ENCODE results near the gene GPRC5C.

The GPRC5C gene

GRCh38 chr17:74408262-74408661, 23.6 kb upstream of the GPRC5C start:
- DNase-seq = no peak

GRCh38 chr17:74408815-74409214, 23.1 kb upstream of the GPRC5C start:
- no peak for DNase-seq

DNA sequence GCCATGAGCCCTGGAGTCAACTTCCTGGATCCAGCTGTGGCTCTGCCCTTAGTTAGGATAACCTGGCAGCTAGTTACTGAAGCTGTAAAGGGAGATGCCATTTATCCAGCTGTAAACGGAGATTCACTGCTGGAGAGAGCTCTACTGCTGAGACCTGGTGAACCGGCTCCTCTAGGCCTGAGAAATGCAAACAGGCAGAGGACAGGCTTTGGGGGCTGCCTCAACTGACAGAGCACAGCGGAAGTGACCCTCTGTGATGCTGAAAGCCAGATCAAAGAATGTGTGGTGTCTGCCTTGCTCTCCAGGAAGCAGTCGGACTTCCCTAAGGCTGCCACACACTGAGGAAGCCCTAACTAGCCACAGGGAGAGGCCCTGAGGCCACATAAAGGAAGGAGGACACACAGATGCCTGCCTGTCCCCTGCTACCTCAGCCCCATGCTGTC, 21.9 kb upstream of the GPRC5C start:
- DNase-seq = no peak

GRCh38 chr17:74412581-74412980, 19.3 kb upstream of the GPRC5C start:
- no peak for DNase-seq

DNA sequence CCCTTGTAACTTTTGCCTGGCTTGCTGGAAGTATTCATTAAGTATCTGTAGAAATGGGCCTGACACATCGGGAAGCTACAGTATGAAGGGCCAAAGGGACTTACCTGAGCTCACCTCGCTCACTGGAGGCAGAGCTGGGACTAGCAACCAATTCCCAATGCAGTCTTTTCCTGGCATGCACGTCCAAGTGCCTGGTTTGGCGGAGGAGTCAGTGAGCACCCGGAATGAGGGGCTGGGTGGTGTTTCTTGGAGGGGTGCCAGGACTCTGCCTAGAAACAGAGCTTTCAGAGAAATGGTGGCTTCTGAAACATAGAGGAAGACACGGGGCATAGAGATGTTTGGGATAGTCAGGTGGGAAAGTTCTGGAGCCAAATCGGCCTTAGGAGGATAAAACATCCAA, 18.4 kb upstream of the GPRC5C start:
- no peak for DNase-seq

DNA sequence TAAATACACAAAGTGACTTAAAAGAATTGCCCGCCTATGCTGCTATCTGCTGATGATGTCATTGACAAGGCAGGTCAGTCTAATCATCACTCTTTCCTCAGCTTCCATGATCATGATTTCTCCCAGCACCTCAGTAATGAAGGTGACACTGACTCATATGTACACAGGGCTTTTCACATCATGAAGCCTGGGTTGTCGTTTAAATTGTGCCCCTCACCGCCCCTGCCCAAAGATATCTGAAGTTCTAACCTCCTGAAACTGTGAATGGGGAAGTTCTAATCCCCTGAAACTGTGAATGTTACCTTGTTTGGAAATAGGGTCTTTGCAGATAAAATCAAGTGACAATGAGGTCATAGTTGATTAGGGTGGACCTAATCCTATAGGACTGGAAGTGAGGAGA, 17.4 kb upstream of the GPRC5C start:
- DNase-seq = no peak

DNA sequence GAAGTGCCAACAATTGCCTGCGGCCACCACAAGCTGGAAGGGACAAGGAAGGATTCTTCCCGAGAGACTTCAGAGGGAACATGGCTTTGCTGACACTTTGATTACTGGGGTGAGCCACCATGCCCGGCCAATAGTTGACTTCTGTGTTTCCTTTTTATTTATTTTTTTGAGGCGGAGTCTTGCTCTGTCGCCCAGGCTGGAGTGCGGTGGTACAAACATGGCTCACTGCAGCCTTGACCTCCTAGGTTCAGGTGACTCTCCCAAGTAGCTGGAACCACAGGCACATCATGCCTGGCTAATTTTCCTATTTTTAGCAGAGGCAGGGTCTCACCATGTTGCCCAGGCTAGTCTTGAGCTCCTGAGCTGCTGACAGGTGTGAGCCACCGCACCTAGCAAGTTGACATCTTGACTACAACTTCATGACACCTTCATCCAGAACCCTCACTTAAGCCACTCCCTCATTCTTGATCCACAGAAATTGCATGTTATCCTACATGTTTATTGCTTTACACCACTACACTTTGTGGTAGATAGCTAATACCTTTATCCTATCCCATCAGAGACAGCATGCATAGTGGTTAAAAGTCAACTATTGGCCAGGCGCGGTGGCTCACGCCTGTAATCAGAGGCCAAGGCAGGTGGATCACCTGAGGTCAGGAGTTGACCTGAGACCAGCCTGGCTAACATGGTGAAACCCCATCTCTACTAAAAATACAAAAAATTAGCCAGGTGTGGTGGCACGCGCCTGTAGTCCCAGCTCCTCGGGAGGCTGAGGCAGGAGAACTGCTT, 16.1 kb upstream of the GPRC5C start:
- no peak for DNase-seq

- DNase-seq = peak; percentile 77
Measured at GRCh38 chr17:74417178-74418045, 14.5 kb upstream of the GPRC5C start.

DNA sequence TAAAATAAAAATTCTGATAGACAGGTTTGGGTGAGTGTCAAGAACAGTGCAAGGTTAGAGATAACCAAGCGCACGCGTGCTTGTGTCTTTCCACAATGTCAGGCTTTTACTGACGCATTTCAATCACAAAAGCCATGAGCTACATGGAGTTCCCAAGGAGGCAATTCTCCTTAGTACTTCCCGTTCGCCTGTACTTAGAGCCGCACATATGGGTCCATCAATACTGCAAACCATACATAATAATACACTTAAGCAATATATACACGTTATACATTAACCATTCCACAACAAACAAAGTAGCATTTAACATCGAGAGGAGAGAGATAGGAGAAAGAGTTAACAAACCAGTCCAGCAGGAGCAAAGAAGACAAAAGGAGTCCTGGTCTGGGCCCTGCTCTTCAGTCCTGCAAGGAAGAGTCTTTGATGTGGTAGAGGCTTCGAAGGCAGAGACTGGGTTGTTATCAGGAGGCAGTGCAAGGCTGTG, 11.9 kb upstream of the GPRC5C start:
- DNase-seq = no peak

DNA sequence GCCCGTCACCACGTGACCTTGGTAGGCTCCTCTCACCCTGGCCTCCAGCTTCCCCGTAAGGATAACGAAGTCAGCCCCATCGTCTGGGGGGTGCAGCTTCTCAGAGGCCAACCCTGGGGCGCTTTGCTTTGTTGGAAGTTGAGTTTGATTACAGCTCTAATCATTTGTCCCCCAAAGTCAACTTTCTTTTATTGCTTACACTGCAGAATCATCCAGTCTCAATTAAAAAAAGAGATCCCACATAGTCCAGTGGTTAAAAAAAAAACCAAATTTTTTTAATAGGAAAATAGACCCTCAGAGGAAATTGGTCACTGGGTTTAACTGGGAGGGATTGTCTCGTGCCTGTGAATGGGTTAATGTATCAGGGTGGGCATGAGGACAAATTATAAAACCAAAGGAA, 7.8 kb upstream of the GPRC5C start:
- DNase-seq = no peak

- DNase-seq = no peak
Measured at GRCh38 chr17:74424657-74425056, 7.2 kb upstream of the GPRC5C start.

GRCh38 chr17:74426551-74427047, 5.3 kb upstream of the GPRC5C start:
- DNase-seq = no peak

GRCh38 chr17:74427048-74427762, 4.7 kb upstream of the GPRC5C start:
- DNase-seq = no peak

DNA sequence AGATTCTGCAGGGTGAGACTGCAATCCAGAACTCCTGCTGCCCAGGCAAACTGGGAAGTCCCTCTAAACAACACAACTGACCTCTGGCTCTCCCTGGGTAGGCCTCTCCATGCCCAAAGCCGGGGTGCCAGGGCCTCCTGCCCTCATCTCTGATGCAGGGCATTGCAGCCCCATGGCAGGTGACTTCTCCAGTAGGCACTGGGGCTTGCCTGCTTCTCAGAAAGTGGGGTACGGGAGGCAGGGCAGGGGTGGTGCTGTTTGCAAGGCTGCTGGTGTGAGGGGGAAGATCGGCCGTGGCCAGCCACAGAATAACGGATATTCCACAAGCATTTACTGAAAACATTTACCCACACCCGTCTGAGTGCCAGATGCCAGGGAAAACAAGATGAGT, 4.1 kb upstream of the GPRC5C start:
- no peak for DNase-seq

DNA sequence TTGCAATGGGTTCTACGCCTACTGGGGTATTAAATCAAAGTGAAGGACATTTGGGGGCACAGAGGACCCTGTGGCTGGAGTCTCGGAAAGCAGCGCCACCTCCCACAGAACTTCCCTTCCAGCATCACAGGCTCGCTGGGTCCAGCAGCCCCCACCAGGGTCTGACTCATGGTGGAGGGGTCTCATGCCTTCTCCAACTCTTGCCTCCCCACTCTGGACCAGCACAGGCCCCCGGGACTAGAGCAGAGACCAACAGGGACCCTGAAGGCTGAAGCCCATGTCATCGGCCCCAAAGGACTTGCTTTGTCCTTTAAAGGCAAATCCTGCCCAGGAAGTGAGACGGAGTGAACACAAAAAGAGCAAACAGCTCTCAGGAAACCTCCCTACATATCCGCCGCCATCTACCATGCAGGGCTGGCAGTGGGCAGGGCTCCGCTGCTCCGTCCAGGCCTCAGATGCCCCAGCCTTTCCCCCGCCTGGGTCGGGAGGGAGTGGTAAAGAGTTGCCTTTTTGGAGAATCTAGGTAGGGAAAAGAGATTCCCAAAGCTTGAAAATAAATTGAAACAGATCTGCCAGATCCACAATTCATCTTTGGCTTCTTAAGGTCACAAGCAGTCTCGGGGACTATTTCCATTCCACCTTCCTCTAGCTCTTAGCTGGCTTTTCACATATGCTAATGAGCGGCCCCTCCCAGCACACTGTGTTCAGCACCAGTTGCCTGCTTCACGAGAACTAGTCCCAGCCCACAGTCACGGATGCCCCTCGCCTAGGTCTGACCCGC, 2.1 kb upstream of the GPRC5C start:
- no peak for DNase-seq

DNA sequence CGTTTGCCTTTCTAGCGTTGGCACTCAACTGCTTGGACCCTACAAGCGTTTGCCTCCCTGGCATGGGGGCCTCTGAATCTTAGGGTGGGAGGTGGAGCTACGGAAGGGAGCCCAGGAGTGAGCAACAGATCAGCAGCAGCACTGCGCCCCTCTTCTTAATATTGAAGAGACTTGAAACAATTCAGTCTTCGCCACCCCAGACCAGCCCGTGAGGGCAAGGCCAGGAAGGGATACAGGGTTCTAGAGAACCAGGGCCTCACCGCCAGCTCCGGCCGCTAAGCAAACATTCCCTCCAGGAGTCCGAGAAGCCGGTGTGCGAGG, 1.5 kb upstream of the GPRC5C start:
- no peak for DNase-seq

DNA sequence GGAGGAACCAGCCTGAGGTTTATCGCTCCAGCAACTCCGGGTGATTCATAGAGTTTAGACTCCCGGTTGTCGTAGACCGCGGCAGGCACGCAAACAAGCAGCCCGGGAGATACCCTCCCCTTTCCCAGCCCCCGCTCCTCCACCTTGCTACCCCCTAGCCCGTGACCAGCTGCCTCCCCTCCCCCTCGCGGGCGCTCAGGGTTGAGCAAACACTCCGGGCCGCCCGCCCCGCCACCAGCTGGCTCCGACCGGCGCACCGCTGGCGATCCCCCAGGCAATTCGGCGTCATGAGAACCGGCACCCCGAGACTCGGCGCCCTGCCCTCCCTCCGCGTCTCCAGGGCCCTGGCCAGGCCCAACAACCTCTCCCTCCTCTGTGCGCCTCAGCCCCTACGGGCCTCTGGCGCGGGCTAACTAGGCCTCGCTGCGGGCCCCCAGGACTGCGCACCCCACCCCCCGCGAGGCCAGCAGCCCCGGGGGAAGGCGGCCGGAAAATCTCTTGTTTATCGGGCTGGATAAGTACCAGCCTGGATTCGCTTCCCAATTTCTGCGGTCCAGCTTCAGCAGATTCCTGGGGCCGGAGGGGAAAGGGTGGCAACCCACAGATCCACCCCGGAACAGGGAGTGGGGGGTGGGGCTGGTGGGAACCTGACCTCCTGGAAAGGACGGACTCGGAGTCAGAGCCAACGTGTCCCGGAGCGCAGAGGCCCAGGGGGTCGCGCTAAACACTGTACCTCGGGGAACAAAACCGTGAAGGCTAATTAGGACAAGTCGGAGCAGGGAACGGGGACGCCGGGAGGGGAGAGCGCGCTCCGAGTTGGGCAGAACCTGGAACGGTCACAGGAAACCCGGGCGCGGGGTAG, 951 bp upstream of the GPRC5C start:
- DNase-seq = peak; percentile 47

- DNase-seq = no peak
Measured at GRCh38 chr17:74432424-74432690, 469 bp downstream of the GPRC5C start.

DNA sequence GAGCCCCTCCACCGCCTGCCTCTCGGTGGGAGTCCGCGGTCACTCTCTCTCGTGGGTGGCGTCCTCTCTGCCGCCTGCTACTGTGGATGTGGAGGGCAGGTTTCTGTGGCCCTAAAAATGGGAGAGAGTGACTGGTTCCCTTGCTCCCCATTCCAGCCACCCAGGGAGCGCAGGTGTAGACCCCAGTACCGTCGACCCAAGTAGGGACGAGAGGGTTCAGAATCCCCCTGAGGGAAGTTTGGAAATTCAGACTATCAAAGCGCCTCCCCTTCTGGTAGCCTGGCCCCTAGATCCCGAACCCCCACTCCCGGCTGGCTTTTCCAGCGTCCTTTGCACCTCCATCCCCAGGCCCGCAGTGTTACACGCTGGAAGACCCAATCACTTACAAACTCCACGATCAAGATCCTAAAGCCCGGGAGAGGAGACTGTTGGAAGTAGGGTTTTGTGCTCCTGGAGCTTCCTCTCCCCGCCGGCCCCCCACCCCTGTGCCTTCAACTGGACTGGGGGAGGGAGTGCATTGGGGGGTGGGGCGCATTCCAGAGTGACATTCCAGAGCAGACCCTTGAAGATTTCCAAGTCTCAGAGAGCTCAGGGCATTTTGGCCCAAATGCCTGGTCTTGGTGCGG, 991 bp downstream of the GPRC5C start:
- no peak for DNase-seq

GRCh38 chr17:74433421-74434121, 1.7 kb downstream of the GPRC5C start:
- DNase-seq = no peak
